ENCODE results near the gene NCKAP5L. TPM values are rescaled to one million over a fixed set of nuclear protein-coding genes. Genes with fewer than 3 reads are reported as not detected.

Gene NCKAP5L
- total RNA-seq, 3 donors from 2014 or later (not counting 1 experiment from before 2014, with no cell fraction given), result 16.7 to 19.3 (median 16.8) TPM

GRCh38 chr12:49824416-49824815 lies 3.8 kb downstream of the NCKAP5L start:
- Histone ChIP-seq H3K27ac (ENCODE audit: low read length) (peak overlapping the region; percentile 6), H3K4me3 (ENCODE audit: low read length) (no peak overlapping the region), H3K27me3 (ENCODE audit: control insufficient read depth, insufficient read depth, low read length) (no peaks in the 10 kb centered on the region), H3K4me1 (ENCODE audit: control insufficient read depth, insufficient read depth, low read length) (peaks cover 51% of the 10 kb centered on the region), H3K36me3 (ENCODE audit: control insufficient read depth, insufficient read depth, low read length) (no peaks in the 10 kb centered on the region), H3K9me3 (ENCODE audit: control insufficient read depth, insufficient read depth, low read length) (no peaks in the 10 kb centered on the region)
- Mint-ChIP-seq H3K4me1 (peaks cover 32 to 48% of the 10 kb centered on the region in 2 donors), H3K9me3 (no peaks in the 10 kb centered on the region), H3K27me3 (ENCODE audit: low read depth in 2 of 2) (no peaks in the 10 kb centered on the region), H3K4me3 (no peak overlapping the region), H3K36me3 (no peaks in the 10 kb centered on the region), H3K27ac (peak overlapping the region in 1 of 2 donors; percentile 80)
- ATAC-seq (no peak), DNase-seq (no peak)
- WGBS (ENCODE audit: insufficient coverage), result 92% methylated on average over 8 of the region's 8 CpGs
- no peak for TF ChIP-seq CTCF (IDR thresholded peaks at IDR 0.05)
- intact Hi-C loops (cut with micrococcal nuclease), result no loop called here

- Mint-ChIP-seq H3K27ac (no peak overlapping the region), H3K4me3 (no peak overlapping the region)
Observed at GRCh38 chr12:49823951-49824350, 4.3 kb downstream of the NCKAP5L start.

GRCh38 chr12:49823350-49823749 lies 4.9 kb downstream of the NCKAP5L start:
- Histone ChIP-seq H3K27me3 (ENCODE audit: control insufficient read depth, insufficient read depth, low read length) (no peaks in the 10 kb centered on the region), H3K4me1 (ENCODE audit: control insufficient read depth, insufficient read depth, low read length) (peaks cover 42% of the 10 kb centered on the region), H3K4me3 (ENCODE audit: low read length) (no peak overlapping the region), H3K36me3 (ENCODE audit: control insufficient read depth, insufficient read depth, low read length) (no peaks in the 10 kb centered on the region), H3K27ac (ENCODE audit: low read length) (no peak overlapping the region), H3K9me3 (ENCODE audit: control insufficient read depth, insufficient read depth, low read length) (no peaks in the 10 kb centered on the region)
- Mint-ChIP-seq H3K9me3 (no peaks in the 10 kb centered on the region), H3K27me3 (ENCODE audit: low read depth in 2 of 2) (no peaks in the 10 kb centered on the region), H3K36me3 (no peaks in the 10 kb centered on the region), H3K4me1 (peaks cover 23 to 39% of the 10 kb centered on the region in 2 donors), H3K27ac (no peak overlapping the region), H3K4me3 (no peak overlapping the region)
- ATAC-seq (no peak), DNase-seq (no peak)
- 58% methylated on average over 1 of the region's 1 CpG for WGBS (ENCODE audit: insufficient coverage)
- no peak for TF ChIP-seq CTCF (IDR thresholded peaks at IDR 0.05)
- intact Hi-C loops (cut with micrococcal nuclease), result no loop called here

More at GRCh38 chr12:49823951-49824350, 4.3 kb downstream of the NCKAP5L start:
- DNase-seq (no peak), ATAC-seq (no peak)
- Histone ChIP-seq H3K4me3 (ENCODE audit: low read length) (no peak overlapping the region), H3K27me3 (ENCODE audit: control insufficient read depth, insufficient read depth, low read length) (no peaks in the 10 kb centered on the region), H3K27ac (ENCODE audit: low read length) (no peak overlapping the region), H3K36me3 (ENCODE audit: control insufficient read depth, insufficient read depth, low read length) (no peaks in the 10 kb centered on the region), H3K9me3 (ENCODE audit: control insufficient read depth, insufficient read depth, low read length) (no peaks in the 10 kb centered on the region), H3K4me1 (ENCODE audit: control insufficient read depth, insufficient read depth, low read length) (peaks cover 46% of the 10 kb centered on the region)
- intact Hi-C loops (cut with micrococcal nuclease), result no loop called here
- H3K9me3 Mint-ChIP-seq, result no peaks in the 10 kb centered on the region
- WGBS (ENCODE audit: insufficient coverage), result 93% methylated on average over 6 of the region's 6 CpGs
- no peak for TF ChIP-seq CTCF (IDR thresholded peaks at IDR 0.05)
- H3K27me3 Mint-ChIP-seq (ENCODE audit: low read depth in 2 of 2), result no peaks in the 10 kb centered on the region
- H3K4me1 Mint-ChIP-seq, result peaks cover 29 to 45% of the 10 kb centered on the region in 2 donors
- H3K36me3 Mint-ChIP-seq, result no peaks in the 10 kb centered on the region
